GM23248 (cell line): ENCODE data around the gene MTHFD1L. TPM values are rescaled to one million over a fixed set of nuclear protein-coding genes. Genes with fewer than 3 reads are reported as not detected.
"Not testable (repeated sequence)": the region's sequence is repeated elsewhere in the genome, so short reads cannot be mapped to it uniquely, and the experiment has no call there.

Experiments
- DNase-seq: peaks from one replicate; pipeline ENCODE4 v3.0.0-alpha.2; 2015
- H2AFZ ChIP-seq: fragments of 200-600 bp; sonication (generic); 2 replicates; pipeline ENCODE4 v1.6.1; 2016; ENCODE audit warnings: antibody characterized with exemption
- H3F3A ChIP-seq: fragments of 200-600 bp; sonication (generic); 2 replicates; pipeline ENCODE4 v1.6.1; 2016; ENCODE audit warnings: mild to moderate bottlenecking, antibody characterized with exemption, mixed run types; ENCODE audit not compliant: insufficient read depth
- H3K27ac ChIP-seq: fragments of 200-600 bp; sonication (generic); 2 replicates; pipeline ENCODE4 v1.5.1; 2016; ENCODE audit warnings: mild to moderate bottlenecking
- H3K27me3 ChIP-seq: fragments of 200-600 bp; sonication (generic); replicated peaks from 2 replicates; pipeline ENCODE4 v1.6.1; 2016; ENCODE audit warnings: mild to moderate bottlenecking; ENCODE audit not compliant: insufficient read depth
- H3K36me3 ChIP-seq: fragments of 200-600 bp; sonication (generic); 2 replicates; pipeline ENCODE4 v1.6.1; 2016; ENCODE audit warnings: low read depth, mild to moderate bottlenecking
- H3K4me1 ChIP-seq: fragments of 200-600 bp; sonication (generic); 2 replicates; pipeline ENCODE4 v1.6.1; 2016; ENCODE audit warnings: mild to moderate bottlenecking; ENCODE audit not compliant: insufficient read depth
- H3K4me2 ChIP-seq: fragments of 200-600 bp; sonication (generic); one replicate; pipeline ENCODE4 v1.6.1; 2016; ENCODE audit warnings: mild to moderate bottlenecking; ENCODE audit not compliant: unreplicated experiment
- H3K4me3 ChIP-seq: fragments of 200-600 bp; sonication (generic); 2 replicates; pipeline ENCODE4 v1.5.1; 2016; ENCODE audit warnings: mild to moderate bottlenecking
- H3K79me2 ChIP-seq: fragments of 200-600 bp; sonication (generic); 2 replicates; pipeline ENCODE4 v1.6.1; 2016; ENCODE audit warnings: mild to moderate bottlenecking; ENCODE audit not compliant: insufficient read depth
- H3K9ac ChIP-seq: fragments of 200-600 bp; sonication (generic); 2 replicates; pipeline ENCODE4 v1.6.1; 2016; ENCODE audit warnings: mild to moderate bottlenecking
- H3K9me2 ChIP-seq: fragments of 200-600 bp; sonication (generic); 2 replicates; pipeline ENCODE4 v1.6.1; 2016; ENCODE audit warnings: mixed run types, mild to moderate bottlenecking, moderate library complexity; ENCODE audit not compliant: insufficient read depth
- H3K9me3 ChIP-seq: fragments of 200-600 bp; sonication (generic); one replicate; pipeline ENCODE4 v1.6.1; 2017; ENCODE audit warnings: low read depth
- H4K20me1 ChIP-seq: fragments of 200-600 bp; sonication (generic); 2 replicates; pipeline ENCODE4 v1.6.0; 2016; ENCODE audit not compliant: insufficient read depth
- EZH2 ChIP-seq: fragments of 200-600 bp; sonication (generic); IDR thresholded peaks from 2 replicates; pipeline ENCODE4 v1.6.1; 2018; ENCODE audit warnings: antibody characterized with exemption, mild to moderate bottlenecking; ENCODE audit not compliant: insufficient read depth, poor library complexity, severe bottlenecking
- EZH2phosphoT487 ChIP-seq: fragments of 200-600 bp; sonication (generic); IDR thresholded peaks from 2 replicates; pipeline ENCODE4 v1.6.1; 2018; ENCODE audit warnings: antibody characterized with exemption, moderate library complexity, mild to moderate bottlenecking, low read depth; ENCODE audit not compliant: insufficient read depth
- WGBS, 2 experiments: methylation state at CpG; one replicate each; pipeline ENCODE4 v1.1.6; 2015 to 2017; ENCODE audit warnings: low lambda C conversion rate in 2 of 2, low coverage in 1 of 2; ENCODE audit errors: missing lambda C conversion rate in 2 of 2; 5-methylcytosine and 5-hydroxymethylcytosine counted together
- in situ Hi-C: fragments of 300-500 bp; cut with MboI; formaldehyde crosslinking; loops from 2 replicates; pipeline ENCODE4 v1.15.0; 2020
- polyA plus RNA-seq: library from polyadenylated mRNA; unstranded; fragments of >200 nt; fragmentation: Nextera tagmentation; extraction: Ambion mirVana; gene quantifications from 2 replicates; pipeline ENCODE4 v1.2.1, GENCODE V29; 2016
- total RNA-seq: library from RNA; depleted of rRNA; stranded (reverse); fragments of >200 nt; shearing (Covaris generic); gene quantifications from 2 replicates; pipeline ENCODE4 v1.2.3, GENCODE V29; 2014

Gene MTHFD1L
- total and polyA plus RNA-seq, 2 experiments from 2014 or later, result 57.6 to 99.6 TPM

DNA sequence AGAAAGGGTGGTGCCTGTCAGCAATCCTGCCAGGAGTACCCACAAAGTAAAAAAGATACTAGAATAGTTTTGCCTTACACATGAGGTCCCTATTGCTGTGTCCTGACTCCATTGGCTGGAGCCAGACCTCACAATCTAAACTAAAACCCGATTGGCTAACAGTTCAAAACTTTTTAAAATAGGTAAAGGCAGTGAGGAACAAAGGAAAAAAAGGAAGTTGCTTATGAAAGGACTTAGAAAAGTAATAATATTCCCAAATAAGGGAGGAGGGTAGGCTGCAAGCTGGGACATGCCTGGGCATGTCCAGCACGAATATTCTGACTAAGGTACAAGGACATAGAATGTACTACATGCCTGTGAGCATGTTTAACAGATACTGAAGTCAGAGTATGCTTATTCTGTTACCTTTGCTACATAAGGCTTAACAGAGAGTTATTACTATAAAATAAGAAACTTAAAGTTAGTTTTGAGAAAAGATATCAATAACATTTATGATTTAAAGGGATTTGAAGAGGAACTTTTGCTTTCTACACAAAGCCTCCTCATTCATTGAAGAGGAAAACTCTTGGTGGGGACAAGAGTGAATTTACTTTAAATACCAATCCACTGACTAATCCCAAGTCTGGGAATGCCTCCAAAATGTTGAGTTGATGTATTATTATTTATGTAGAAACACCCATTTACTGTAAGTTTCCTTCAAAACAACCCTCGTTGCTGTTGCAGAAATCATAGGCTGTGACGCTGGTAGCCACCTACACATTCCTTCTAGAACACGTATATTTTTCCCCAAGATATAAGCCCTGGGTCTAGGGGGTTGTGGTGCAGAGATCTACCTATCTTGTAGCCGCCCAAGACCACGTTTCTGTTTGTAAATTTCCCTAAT, 8.2 kb upstream of the MTHFD1L start:
- 9 to 13% methylated on average over 7 of the region's 7 CpGs for WGBS, 2 experiments
- Histone ChIP-seq H3K27ac (peak overlapping the region; percentile 100), H3K36me3 (no peaks in the 10 kb centered on the region), H3F3A (peaks cover 33% of the 10 kb centered on the region), H3K4me1 (peaks cover 36% of the 10 kb centered on the region), H3K4me3 (peak overlapping the region; percentile 56), H3K79me2 (peaks cover 32% of the 10 kb centered on the region), H3K4me2 (peak overlapping the region; percentile 81), H3K27me3 (no peaks in the 10 kb centered on the region), H3K9me2 (no peaks in the 10 kb centered on the region), H3K9me3 (no peaks in the 10 kb centered on the region), H2AFZ (peak overlapping the region; percentile 37), H4K20me1 (no peaks in the 10 kb centered on the region), H3K9ac (peak overlapping the region; percentile 88)
- in situ Hi-C loops, result no loop called here
- TF ChIP-seq EZH2 (no peak), EZH2phosphoT487 (no peak)
- DNase-seq, result peak; percentile 95

DNA sequence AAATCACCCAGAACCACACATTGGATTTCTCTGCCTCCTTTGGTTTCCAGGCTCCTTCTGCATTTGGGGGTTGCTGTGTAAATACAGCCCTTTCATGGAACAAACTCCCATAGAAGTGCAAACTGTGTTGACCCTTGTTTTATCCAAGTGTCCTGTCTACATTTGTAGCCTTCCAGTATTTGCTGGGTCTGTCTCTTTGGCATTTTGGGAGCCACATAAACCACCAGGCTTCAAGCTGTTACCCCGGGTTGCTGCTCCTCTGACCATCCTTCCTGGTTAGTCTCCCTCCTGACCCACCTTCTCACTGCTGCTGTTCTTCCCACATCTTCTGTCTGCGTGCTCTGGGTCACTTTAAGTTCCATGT, 7.6 kb upstream of the MTHFD1L start:
- no peak for DNase-seq
- peak overlapping the region; percentile 43 for H3K4me3 ChIP-seq
- peak overlapping the region; percentile 88 for H3K9ac ChIP-seq
- H3K27ac ChIP-seq, result peak overlapping the region; percentile 100
- peaks cover 36% of the 10 kb centered on the region for H3K4me1 ChIP-seq
- H3K4me2 ChIP-seq, result peak overlapping the region; percentile 67
- peaks cover 32% of the 10 kb centered on the region for H3K79me2 ChIP-seq
- in situ Hi-C loops, result no loop called here
- no peaks in the 10 kb centered on the region for H3K27me3 ChIP-seq
- no peaks in the 10 kb centered on the region for H4K20me1 ChIP-seq
- no peaks in the 10 kb centered on the region for H3K36me3 ChIP-seq
- H3F3A ChIP-seq, result peaks cover 33% of the 10 kb centered on the region
- no peaks in the 10 kb centered on the region for H3K9me2 ChIP-seq
- TF ChIP-seq EZH2phosphoT487, result no peak
- TF ChIP-seq EZH2, result no peak
- H2AFZ ChIP-seq, result peak overlapping the region; percentile 2; the same call in 1 of the 2 replicates
- H3K9me3 ChIP-seq, result no peaks in the 10 kb centered on the region
- 47 to 62% methylated on average over 2 of the region's 2 CpGs for WGBS, 2 experiments

DNA sequence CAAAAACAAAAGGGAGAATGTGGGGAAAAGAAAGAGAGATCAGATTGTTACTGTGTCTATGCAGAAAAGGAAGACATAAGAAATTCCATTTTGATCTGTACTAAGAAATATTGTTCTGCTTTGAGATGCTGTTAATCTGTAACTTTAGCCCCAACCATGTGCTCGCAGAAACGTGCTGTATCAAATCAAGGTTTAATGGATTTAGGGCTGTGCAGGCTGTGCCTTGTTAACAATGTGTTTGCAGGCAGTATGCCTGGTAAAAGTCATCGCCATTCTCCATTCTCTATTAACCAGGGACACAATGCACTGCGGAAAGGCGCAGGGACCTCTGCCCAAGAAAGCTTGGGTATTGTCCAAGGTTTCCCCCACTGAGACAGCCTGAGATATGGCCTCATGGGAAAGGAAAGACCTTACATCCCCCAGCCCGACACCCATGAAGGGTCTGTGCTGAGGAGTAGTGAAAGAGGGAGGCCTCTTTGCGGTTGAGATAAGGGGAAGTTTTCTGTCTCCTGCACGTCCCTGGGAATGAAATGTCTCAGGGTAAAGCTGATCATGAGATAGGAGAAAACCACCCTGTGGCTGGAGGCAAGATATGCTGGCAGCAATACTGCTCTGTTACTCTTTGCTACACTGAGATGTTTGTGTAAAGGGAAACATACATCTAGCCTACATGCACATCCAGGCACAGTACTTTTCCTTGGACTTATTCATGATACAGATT, 3.9 kb upstream of the MTHFD1L start:
- H3K4me3 ChIP-seq, H3K27ac ChIP-seq, H3K27me3 ChIP-seq, H3K4me2 ChIP-seq, DNase-seq, H3K9me3 ChIP-seq, H3K9me2 ChIP-seq, in situ Hi-C loops, H3K79me2 ChIP-seq, H3K36me3 ChIP-seq, H3K9ac ChIP-seq, H2AFZ ChIP-seq, H4K20me1 ChIP-seq: not testable (repeated sequence)
- Histone ChIP-seq H3K4me1 (peaks cover 25% of the 10 kb centered on the region), H3F3A (peaks cover 37% of the 10 kb centered on the region)
- WGBS, 2 experiments, result 94 to 96% methylated on average over 8 of the region's 8 CpGs

GRCh38 chr6:150863213-150863928, 2.1 kb upstream of the MTHFD1L start:
- in situ Hi-C loops, result no loop called here
- Histone ChIP-seq H3K4me1 (peaks cover 22% of the 10 kb centered on the region), H3K27ac (no peak overlapping the region), H3K9me3 (no peaks in the 10 kb centered on the region), H4K20me1 (no peaks in the 10 kb centered on the region), H3K9me2 (no peaks in the 10 kb centered on the region), H3K9ac (no peak overlapping the region), H3K79me2 (peaks cover 24% of the 10 kb centered on the region), H3K27me3 (no peaks in the 10 kb centered on the region), H3K36me3 (0 out of 2 replicates have a peak, but pooled peaks cover 5% of the 10 kb centered on the region), H3K4me2 (no peak overlapping the region), H2AFZ (no peak overlapping the region), H3K4me3 (no peak overlapping the region), H3F3A (peaks cover 37% of the 10 kb centered on the region)
- WGBS, 2 experiments, result 94% methylated on average over 7 of the region's 7 CpGs
- TF ChIP-seq EZH2 (no peak), EZH2phosphoT487 (no peak)
- DNase-seq, result no peak
